Neural progenitor cell (in vitro differentiated cells): ENCODE data around the gene ORM1. TPM values are rescaled to one million over a fixed set of nuclear protein-coding genes. Genes with fewer than 3 reads are reported as not detected.

Experiments
- DNase-seq: peaks from one replicate; pipeline ENCODE4 v3.0.0-alpha.2; 2016; ENCODE audit warnings: low spot score
- H2AFZ ChIP-seq: fragments of 200-600 bp; sonication (generic); replicated peaks from 2 replicates; pipeline ENCODE4 v1.6.1; 2016; ENCODE audit warnings: antibody characterized with exemption
- H3F3A ChIP-seq: fragments of 200-600 bp; sonication (generic); 2 replicates; pipeline ENCODE4 v1.6.1; 2016; ENCODE audit warnings: antibody characterized with exemption, low read depth
- H3K27ac ChIP-seq: fragments of 200-600 bp; sonication (generic); 2 replicates; pipeline ENCODE4 v1.5.1; 2016; ENCODE audit warnings: mild to moderate bottlenecking
- H3K27me3 ChIP-seq: fragments of 200-600 bp; sonication (generic); 2 replicates; pipeline ENCODE4 v1.6.1; 2016; ENCODE audit warnings: mild to moderate bottlenecking, moderate library complexity
- H3K36me3 ChIP-seq: fragments of 200-600 bp; sonication (generic); 2 replicates; pipeline ENCODE4 v1.5.1; 2016
- H3K4me1 ChIP-seq: fragments of 200-600 bp; sonication (generic); 2 replicates; pipeline ENCODE4 v1.6.1; 2016; ENCODE audit warnings: mixed run types
- H3K4me2 ChIP-seq: fragments of 200-600 bp; sonication (generic); 2 replicates; pipeline ENCODE4 v1.6.1; 2016
- H3K4me3 ChIP-seq: fragments of 200-600 bp; sonication (generic); 2 replicates; pipeline ENCODE4 v1.5.1; 2016
- H3K79me2 ChIP-seq: fragments of 200-600 bp; sonication (generic); 2 replicates; pipeline ENCODE4 v1.6.1; 2016; ENCODE audit warnings: low read depth
- H3K9ac ChIP-seq: fragments of 200-600 bp; sonication (generic); 2 replicates; pipeline ENCODE4 v1.6.1; 2016
- H3K9me3 ChIP-seq: fragments of 200-600 bp; sonication (generic); 2 replicates; pipeline ENCODE4 v1.5.1; 2016; ENCODE audit warnings: low read depth
- H4K20me1 ChIP-seq: fragments of 200-600 bp; sonication (generic); 2 replicates; pipeline ENCODE4 v1.6.1; 2016; ENCODE audit warnings: low read depth
- H3K27ac Mint-ChIP-seq: 3 replicates; pipeline ENCODE4 v1.8.0; 2021; ENCODE audit warnings: mixed read lengths
- H3K27me3 Mint-ChIP-seq: 2 replicates; pipeline ENCODE4 v1.8.0; 2022; ENCODE audit warnings: low read depth, mild to moderate bottlenecking, inconsistent platforms, moderate library complexity, mixed read lengths; ENCODE audit not compliant: insufficient read depth
- H3K36me3 Mint-ChIP-seq: 3 replicates; pipeline ENCODE4 v1.8.0; 2021; ENCODE audit warnings: mixed read lengths
- H3K4me1 Mint-ChIP-seq: 3 replicates; pipeline ENCODE4 v1.8.0; 2021; ENCODE audit warnings: mixed read lengths
- H3K4me3 Mint-ChIP-seq: 3 replicates; pipeline ENCODE4 v1.8.0; 2021; ENCODE audit warnings: mild to moderate bottlenecking, moderate library complexity, mixed read lengths
- H3K9me3 Mint-ChIP-seq: 3 replicates; pipeline ENCODE4 v1.8.0; 2020; ENCODE audit warnings: mixed read lengths
- CTCF ChIP-seq: fragments of 200-600 bp; sonication (generic); IDR thresholded peaks from 2 replicates; pipeline ENCODE4 v1.5.1; 2017; ENCODE audit warnings: antibody characterized with exemption, mild to moderate bottlenecking
- EZH2 ChIP-seq: fragments of 200-600 bp; sonication (generic); IDR thresholded peaks from 2 replicates; pipeline ENCODE4 v1.6.1; 2017; ENCODE audit warnings: antibody characterized with exemption, mild to moderate bottlenecking, moderate library complexity
- EZH2phosphoT487 ChIP-seq: fragments of 200-600 bp; sonication (generic); IDR thresholded peaks from 2 replicates; pipeline ENCODE4 v1.6.1; 2017; ENCODE audit warnings: antibody characterized with exemption
- total RNA-seq: library from RNA; depleted of rRNA; stranded (reverse); fragments of >200 nt; gene quantifications from 2 replicates; pipeline ENCODE4 v1.2.3, GENCODE V29; 2015; ENCODE audit warnings: low replicate concordance

The ORM1 gene
- total RNA-seq, 1 donor from 2014 or later, result not detected

GRCh38 chr9:114282104-114282485, 40.8 kb upstream of the ORM1 start:
- DNase-seq, result no peak
- Histone ChIP-seq H3K9me3 (no peaks in the 10 kb centered on the region), H3K27me3 (no peaks in the 10 kb centered on the region), H3K4me3 (no peak overlapping the region), H3K27ac (no peak overlapping the region), H3K4me1 (peaks cover 6% of the 10 kb centered on the region), H3K4me2 (no peak overlapping the region), H2AFZ (no peak overlapping the region), H3K79me2 (no peaks in the 10 kb centered on the region), H3F3A (no peaks in the 10 kb centered on the region), H3K36me3 (no peaks in the 10 kb centered on the region), H3K9ac (no peak overlapping the region), H4K20me1 (no peaks in the 10 kb centered on the region)
- H3K36me3 Mint-ChIP-seq, result peaks cover 19% of the 10 kb centered on the region
- H3K4me1 Mint-ChIP-seq, result peaks cover 29% of the 10 kb centered on the region
- no peak overlapping the region for H3K4me3 Mint-ChIP-seq
- no peak for TF ChIP-seq EZH2
- no peak for TF ChIP-seq EZH2phosphoT487
- TF ChIP-seq CTCF, result no peak
- H3K27me3 Mint-ChIP-seq, result peaks cover 8% of the 10 kb centered on the region
- H3K9me3 Mint-ChIP-seq, result no peaks in the 10 kb centered on the region
- H3K27ac Mint-ChIP-seq, result no peak overlapping the region

- no peak for DNase-seq
- Histone ChIP-seq H3K4me3 (no peak overlapping the region), H3F3A (no peaks in the 10 kb centered on the region), H3K9ac (no peak overlapping the region), H4K20me1 (no peaks in the 10 kb centered on the region), H3K4me2 (no peak overlapping the region), H3K79me2 (no peaks in the 10 kb centered on the region), H3K27ac (no peak overlapping the region), H3K9me3 (no peaks in the 10 kb centered on the region), H2AFZ (no peak overlapping the region), H3K4me1 (peaks cover 6% of the 10 kb centered on the region), H3K36me3 (no peaks in the 10 kb centered on the region), H3K27me3 (no peaks in the 10 kb centered on the region)
- peaks cover 16% of the 10 kb centered on the region for H3K36me3 Mint-ChIP-seq
- TF ChIP-seq EZH2 (no peak), CTCF (no peak), EZH2phosphoT487 (no peak)
- H3K27ac Mint-ChIP-seq, result no peak overlapping the region
- peaks cover 29% of the 10 kb centered on the region for H3K4me1 Mint-ChIP-seq
- H3K27me3 Mint-ChIP-seq, result peaks cover 8% of the 10 kb centered on the region
- no peak overlapping the region for H3K4me3 Mint-ChIP-seq
- no peaks in the 10 kb centered on the region for H3K9me3 Mint-ChIP-seq
Measured at GRCh38 chr9:114282507-114282906, 40.4 kb upstream of the ORM1 start.

GRCh38 chr9:114282926-114283325, 40.0 kb upstream of the ORM1 start:
- H3K36me3 ChIP-seq, result no peaks in the 10 kb centered on the region
- peaks cover 10% of the 10 kb centered on the region for H3K27me3 Mint-ChIP-seq
- DNase-seq, result no peak
- no peak overlapping the region for H3K27ac Mint-ChIP-seq
- H3K4me2 ChIP-seq, result no peak overlapping the region
- H3K4me1 Mint-ChIP-seq, result peaks cover 29% of the 10 kb centered on the region
- no peaks in the 10 kb centered on the region for H3K27me3 ChIP-seq
- H3K9me3 ChIP-seq, result no peaks in the 10 kb centered on the region
- H3K4me1 ChIP-seq, result peaks cover 10% of the 10 kb centered on the region
- no peaks in the 10 kb centered on the region for H3K9me3 Mint-ChIP-seq
- H2AFZ ChIP-seq, result no peak overlapping the region
- H4K20me1 ChIP-seq, result no peaks in the 10 kb centered on the region
- no peaks in the 10 kb centered on the region for H3F3A ChIP-seq
- H3K4me3 ChIP-seq, result no peak overlapping the region
- H3K36me3 Mint-ChIP-seq, result peaks cover 16% of the 10 kb centered on the region
- H3K4me3 Mint-ChIP-seq, result no peak overlapping the region
- H3K79me2 ChIP-seq, result no peaks in the 10 kb centered on the region
- H3K27ac ChIP-seq, result no peak overlapping the region
- H3K9ac ChIP-seq, result no peak overlapping the region
- no peak for TF ChIP-seq EZH2phosphoT487
- TF ChIP-seq CTCF, result no peak
- TF ChIP-seq EZH2, result no peak
